ENCODE results near the gene GMEB2. TPM values are rescaled to one million over a fixed set of nuclear protein-coding genes. Genes with fewer than 3 reads are reported as not detected.
"Not testable (repeated sequence)": the region's sequence is repeated elsewhere in the genome, so short reads cannot be mapped to it uniquely, and the experiment has no call there.

GMEB2 gene
- total RNA-seq, 1 experiment from 2014 or later = 18.1 TPM

DNA sequence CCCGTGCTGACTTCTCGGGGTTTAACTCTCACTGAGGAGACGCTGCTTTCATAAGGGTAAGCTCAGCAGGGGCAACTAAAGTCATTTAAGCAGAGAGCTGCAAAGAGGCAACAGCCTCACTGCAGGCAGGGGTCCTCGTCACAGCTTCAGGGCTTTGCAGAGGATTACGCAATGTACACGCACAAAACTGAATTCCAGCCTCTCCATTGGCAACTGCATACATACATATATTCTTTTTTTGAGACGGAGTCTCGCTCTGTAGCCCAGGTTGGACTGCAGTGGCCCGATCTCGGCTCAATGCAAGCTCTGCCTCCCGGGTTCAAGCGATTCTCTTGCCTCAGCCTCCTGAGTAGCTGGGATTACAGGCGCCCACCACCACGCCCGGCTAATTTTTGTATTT lies 2.4 kb downstream of the GMEB2 start:
- in situ Hi-C loops (cut with HindIII; ENCODE audit: low pct_unique_long_range_greater_than_20kb, low sequenced_read_pairs) = no loop called here
- no peak for DNase-seq (ENCODE audit: low read depth)

DNA sequence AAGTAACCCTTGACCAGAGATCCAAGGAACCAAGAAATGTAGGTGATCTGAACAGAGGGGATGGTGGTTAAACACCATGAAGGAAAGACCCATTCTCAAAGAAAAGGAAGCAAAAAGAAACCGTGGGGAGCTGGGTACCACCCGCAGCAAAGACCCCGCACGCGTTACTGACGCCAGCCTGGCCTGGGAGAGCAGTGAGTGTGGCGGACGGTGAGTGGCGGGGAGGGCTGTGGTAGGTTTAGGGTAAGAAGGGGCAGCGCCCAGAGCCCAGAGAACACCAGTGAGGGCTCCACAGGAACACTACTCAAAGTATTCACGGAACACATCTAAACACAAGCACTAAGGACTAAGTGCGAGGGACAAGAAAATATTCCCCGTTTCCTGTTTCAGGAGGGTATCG lies 4.2 kb downstream of the GMEB2 start:
- DNase-seq (ENCODE audit: low read depth) = no peak
- in situ Hi-C loops (cut with HindIII; ENCODE audit: low pct_unique_long_range_greater_than_20kb, low sequenced_read_pairs) = no loop called here

DNA sequence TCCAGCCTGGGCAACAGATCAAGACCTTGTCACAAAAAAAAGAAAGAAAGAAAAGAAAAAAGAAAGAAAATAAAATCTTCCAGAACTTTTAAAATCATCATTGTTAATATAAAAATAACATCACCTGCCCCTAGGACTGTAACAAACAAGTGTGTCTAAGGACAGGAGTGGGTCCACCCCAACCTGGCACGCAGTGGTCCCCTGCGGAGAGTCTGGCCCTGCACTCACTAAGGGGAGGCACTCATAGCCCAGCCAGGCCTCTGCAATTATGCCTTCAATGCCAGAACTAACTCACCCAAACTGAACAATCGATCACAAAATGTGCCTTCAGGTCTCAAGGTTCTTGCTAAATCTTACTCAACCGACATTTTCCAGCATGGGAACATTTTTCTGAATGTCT lies 4.8 kb downstream of the GMEB2 start:
- no peak for DNase-seq (ENCODE audit: low read depth)
- in situ Hi-C loops (cut with HindIII; ENCODE audit: low pct_unique_long_range_greater_than_20kb, low sequenced_read_pairs) = no loop called here

DNA sequence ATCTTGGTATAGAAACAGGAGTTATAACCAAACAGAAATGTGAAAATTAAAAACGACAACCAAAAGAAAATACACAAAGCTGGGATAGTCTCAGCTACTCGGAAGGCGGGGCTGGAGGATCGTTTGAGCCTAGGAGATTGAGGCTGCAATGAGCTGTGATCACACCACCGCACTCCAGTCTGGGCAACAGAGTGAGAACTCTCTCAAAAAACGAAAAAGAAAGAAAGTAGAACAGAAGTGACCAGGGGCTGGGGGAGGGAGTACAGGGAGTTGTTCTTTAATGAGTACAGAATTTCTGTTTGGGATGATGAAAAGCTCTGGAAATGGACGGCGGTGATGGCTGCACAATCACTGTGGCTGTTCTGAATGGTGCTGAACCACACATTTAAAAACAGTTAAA lies 5.9 kb downstream of the GMEB2 start:
- DNase-seq (ENCODE audit: low read depth) = no peak
- in situ Hi-C loops (cut with HindIII; ENCODE audit: low pct_unique_long_range_greater_than_20kb, low sequenced_read_pairs) = no loop called here

GRCh38 chr20:63619505-63619904 lies 7.4 kb downstream of the GMEB2 start:
- in situ Hi-C loops (cut with HindIII; ENCODE audit: low pct_unique_long_range_greater_than_20kb, low sequenced_read_pairs) = no loop called here
- DNase-seq (ENCODE audit: low read depth) = no peak

DNA sequence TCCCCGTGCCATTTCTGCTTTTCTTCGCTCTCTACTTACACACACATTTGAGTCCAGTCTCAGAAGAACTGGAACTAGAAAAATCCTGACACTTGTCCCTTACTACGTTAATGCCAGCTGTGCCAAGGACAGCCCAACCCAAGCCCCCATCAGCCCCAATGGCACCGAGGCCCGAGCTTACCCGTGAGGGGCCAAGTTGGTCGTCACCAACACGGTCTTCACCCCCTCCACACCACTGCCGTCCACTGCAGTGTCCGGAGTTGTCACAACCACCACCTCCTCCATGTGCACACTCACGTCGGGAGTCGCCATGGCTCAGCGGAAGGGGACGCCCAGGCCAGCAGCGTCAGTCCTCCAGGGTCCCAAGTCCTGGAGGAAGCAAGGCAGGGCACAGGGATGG lies 7.8 kb downstream of the GMEB2 start:
- no peak for DNase-seq (ENCODE audit: low read depth)
- in situ Hi-C loops (cut with HindIII; ENCODE audit: low pct_unique_long_range_greater_than_20kb, low sequenced_read_pairs) = no loop called here

DNA sequence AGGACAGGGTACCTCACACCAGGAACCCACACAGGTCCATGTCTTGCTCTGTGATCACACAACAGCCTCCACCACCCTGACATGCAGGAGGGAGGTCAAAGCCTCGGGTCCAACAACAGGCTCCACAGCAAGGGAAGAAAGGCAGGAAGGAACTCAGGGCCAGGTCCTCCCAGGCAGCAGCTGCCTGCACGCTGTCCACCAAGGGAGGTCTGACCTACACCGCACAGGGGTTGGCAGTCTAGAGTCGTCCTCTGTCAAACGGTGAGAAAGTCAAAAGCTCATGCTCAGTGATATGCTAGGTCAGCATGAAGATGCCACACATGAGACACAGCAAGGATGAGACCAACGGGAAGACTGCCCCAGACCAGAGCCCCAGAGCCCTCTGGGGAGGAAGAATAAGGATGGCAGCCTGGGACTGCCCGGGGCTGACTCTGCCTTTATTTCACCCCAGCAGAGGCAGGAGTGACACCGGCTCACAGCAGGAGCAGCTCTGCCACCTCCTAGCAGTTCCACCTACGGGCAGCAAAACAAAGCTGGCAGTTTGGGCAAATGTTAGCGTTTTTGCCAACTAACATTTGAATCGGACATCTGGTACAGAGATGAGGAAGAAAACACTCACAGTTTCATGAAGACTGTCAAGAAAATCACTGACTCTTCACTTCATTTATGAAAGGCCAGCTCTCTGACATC lies 8.5 kb downstream of the GMEB2 start:
- in situ Hi-C loops (cut with HindIII; ENCODE audit: low pct_unique_long_range_greater_than_20kb, low sequenced_read_pairs) = no loop called here
- no peak for DNase-seq (ENCODE audit: low read depth)

DNA sequence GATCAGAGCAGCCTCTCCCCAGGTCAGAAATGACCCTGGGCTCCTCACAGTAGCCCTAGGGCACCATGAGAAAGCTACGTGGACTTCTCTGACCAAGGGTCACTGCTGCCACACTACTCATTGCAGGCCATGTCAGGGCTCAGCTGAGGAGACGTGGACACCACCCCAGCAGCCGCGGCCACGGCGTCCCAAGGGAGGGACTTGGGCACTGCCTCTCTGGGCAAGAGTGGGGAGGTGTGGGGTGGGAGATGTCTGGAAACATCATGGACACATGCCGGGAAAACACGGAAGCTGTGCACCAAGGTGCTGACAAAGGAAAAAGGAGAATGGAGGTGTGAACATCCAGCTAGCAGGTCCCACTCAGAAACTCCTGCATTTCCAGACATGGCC lies 9.0 kb downstream of the GMEB2 start:
- in situ Hi-C loops (cut with HindIII; ENCODE audit: low pct_unique_long_range_greater_than_20kb, low sequenced_read_pairs) = no loop called here
- no peak for DNase-seq (ENCODE audit: low read depth)

DNA sequence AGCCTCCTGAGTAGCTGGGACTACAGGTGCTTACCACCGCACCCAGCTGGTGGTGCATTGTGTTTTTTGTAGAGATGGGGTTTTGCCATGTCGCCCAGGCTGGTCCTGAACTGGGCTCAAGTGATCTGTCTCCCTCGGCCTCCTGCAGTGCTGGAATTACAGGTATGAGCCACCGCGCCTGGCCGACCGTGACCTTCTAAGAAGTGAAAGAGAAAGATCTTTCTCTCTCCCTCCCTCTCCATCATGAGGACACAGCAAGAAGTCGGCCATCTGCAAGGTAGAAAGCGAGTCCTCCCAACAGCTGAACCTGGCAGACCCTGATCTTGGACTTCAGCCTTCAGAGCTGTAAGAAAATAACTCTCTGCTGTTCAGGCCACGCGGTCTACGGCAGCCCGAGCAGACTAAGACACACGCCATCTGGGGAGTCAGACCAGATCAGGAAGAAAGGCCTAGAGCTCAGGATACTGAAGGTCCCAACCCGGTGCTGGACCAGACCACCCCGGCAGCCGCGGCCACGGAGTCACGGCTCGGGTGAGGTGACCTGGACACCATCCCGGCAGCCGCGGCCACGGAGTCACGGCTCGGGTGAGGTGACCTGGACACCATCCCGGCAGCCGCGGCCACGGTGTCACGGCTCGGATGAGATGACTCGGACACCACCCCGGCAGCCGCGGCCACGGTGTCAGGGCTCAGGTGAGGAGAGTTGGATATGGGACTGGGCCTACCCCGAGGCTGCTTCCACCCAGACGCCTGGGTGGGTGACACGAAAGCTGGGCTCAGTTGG lies 9.6 kb downstream of the GMEB2 start:
- in situ Hi-C loops (cut with HindIII; ENCODE audit: low pct_unique_long_range_greater_than_20kb, low sequenced_read_pairs) = no loop called here
- DNase-seq (ENCODE audit: low read depth) = no peak

GRCh38 chr20:63613863-63614594 lies 12.9 kb downstream of the GMEB2 start:
- in situ Hi-C loops (cut with HindIII; ENCODE audit: low pct_unique_long_range_greater_than_20kb, low sequenced_read_pairs); DNase-seq (ENCODE audit: low read depth): not testable (repeated sequence)

- no peak for DNase-seq (ENCODE audit: low read depth)
- in situ Hi-C loops (cut with HindIII; ENCODE audit: low pct_unique_long_range_greater_than_20kb, low sequenced_read_pairs) = no loop called here
These were observed 14.5 kb downstream of the GMEB2 start for GRCh38 chr20:63612276-63612931.

DNA sequence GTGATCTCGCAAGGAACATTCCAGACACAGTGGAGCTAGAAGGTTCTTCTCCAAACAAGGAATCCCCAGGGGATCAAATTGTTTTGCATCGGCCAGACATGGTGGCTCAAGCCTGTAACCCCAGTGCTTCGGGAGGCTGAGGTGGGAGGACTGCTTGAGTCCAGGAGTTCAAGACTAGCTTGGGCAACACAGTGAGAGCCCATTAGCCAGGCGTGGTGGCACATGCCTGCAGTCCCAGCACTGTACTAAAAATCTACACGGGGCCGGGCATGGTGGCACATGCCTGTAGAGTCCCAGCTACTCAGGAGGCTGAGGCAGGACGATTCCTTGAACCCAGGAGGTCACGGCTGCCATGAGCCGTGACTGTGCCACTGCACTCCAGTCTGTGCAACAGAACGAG lies 15.3 kb downstream of the GMEB2 start:
- no peak for DNase-seq (ENCODE audit: low read depth)
- in situ Hi-C loops (cut with HindIII; ENCODE audit: low pct_unique_long_range_greater_than_20kb, low sequenced_read_pairs) = no loop called here

DNA sequence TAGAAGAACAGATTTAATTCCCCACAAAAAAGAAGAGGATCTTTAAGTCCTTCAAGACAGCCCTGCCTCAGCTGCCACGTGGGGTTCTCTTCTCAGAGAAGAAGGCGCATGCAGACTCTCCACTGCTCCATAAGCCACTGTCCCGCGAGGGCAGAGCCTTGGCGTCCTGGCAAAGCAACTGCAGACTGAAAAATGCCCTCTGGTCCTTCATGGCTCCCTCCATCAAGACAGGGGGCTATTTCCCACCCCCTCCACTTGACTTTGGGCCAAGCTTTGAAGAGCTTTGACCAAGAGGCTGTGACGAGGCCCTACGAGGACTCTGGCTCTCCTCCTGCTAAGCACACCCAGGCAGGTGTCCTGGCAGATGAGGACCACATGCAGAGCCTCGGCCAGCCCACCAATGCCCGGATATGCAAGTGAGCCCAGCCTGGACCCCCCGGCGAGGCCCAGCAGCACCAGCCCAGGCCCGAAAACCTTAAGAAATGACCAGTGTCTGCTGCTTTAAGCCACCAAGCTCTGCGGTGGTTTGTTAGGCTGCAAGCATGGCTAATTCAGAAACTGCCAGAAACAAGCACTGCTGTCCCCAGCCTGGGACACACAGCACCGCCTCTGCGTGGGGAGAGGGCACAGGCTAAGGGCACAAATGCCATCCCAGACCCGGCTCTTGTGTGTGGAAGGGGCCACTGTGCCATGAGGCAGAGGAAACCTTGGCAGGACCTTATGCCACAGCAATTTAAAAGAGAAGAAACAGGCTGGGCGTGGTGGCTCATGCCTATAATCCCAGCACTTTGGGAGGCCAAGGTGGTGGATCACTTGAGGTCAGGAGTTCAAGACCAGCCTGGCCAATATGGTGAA lies 16.1 kb downstream of the GMEB2 start:
- in situ Hi-C loops (cut with HindIII; ENCODE audit: low pct_unique_long_range_greater_than_20kb, low sequenced_read_pairs) = no loop called here

DNA sequence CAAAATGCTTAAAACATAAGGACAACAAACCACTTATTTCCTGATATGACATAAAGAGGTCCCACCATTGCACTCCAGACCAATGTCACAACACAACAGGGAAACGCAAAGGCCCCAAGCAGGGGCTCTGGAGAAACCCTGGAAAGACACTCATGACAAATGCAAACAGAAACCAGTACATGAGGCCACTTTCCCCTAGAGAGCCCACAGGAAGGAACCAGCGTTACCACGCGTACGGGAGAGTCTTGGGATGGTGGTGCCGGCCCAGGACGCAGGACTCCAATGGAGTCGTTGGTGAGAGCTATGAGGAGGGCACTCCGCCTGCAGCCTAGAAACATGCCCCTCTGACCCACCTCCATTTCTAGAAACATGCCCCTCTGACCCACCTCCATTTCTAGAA lies 20.2 kb downstream of the GMEB2 start:
- in situ Hi-C loops (cut with HindIII; ENCODE audit: low pct_unique_long_range_greater_than_20kb, low sequenced_read_pairs) = no loop called here
- no peak for DNase-seq (ENCODE audit: low read depth)

More for the DNA sequence above, 16.1 kb downstream of the GMEB2 start:
- no peak for DNase-seq (ENCODE audit: low read depth)

DNA sequence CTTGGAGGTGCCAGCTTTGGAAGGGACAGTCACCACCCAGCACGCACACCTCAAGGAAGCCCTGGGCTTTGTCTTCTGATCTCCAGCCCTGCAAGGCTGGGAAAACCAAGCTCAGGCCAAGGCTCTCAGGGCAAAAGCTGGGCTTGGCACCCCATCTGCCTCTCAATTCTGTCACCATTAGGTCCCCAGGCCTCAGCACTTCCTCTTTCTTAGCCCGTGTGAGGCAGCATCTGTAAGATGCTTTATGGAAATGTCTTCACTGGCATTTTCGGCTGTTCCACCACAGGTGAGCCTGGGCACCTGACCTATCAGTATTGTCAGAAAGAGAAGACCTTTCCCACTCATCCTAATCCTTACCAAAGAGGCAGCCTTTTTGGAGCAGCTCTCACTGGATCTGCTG lies 24.6 kb downstream of the GMEB2 start:
- in situ Hi-C loops (cut with HindIII; ENCODE audit: low pct_unique_long_range_greater_than_20kb, low sequenced_read_pairs) = no loop called here
- no peak for DNase-seq (ENCODE audit: low read depth)

DNA sequence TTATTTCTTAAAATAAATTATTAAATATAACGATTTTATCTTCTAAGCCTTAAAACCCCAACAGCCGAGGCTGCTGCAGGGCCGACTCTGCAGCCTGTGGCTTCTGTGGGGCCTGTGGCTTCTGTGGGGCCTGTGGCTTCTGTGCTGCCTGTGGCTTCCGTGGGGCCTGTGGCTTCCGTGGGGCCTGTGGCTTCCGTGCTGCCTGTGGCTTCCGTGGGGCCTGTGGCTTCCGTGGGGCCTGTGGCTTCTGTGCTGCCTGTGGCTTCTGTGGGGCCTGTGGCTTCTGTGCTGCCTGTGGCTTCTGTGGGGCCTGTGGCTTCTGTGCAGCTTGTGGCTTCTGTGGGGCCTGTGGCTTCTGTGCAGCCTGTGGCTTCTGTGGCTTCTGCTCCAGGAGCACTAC lies 25.2 kb downstream of the GMEB2 start:
- in situ Hi-C loops (cut with HindIII; ENCODE audit: low pct_unique_long_range_greater_than_20kb, low sequenced_read_pairs); DNase-seq (ENCODE audit: low read depth): not testable (repeated sequence)

GRCh38 chr20:63599396-63600050 lies 27.4 kb downstream of the GMEB2 start:
- in situ Hi-C loops (cut with HindIII; ENCODE audit: low pct_unique_long_range_greater_than_20kb, low sequenced_read_pairs) = loop anchor here (25.0 kb wide), 1 partner anchor 312 kb away; the partner anchor contains the start of gene COL20A1
- DNase-seq (ENCODE audit: low read depth) = no peak
